GM23248 (cell line): Measurements from ENCODE around the gene IL31RA. TPM values are rescaled to one million over a fixed set of nuclear protein-coding genes. Genes with fewer than 3 reads are reported as not detected.
A peak's percentile ranks its signal among the peaks of the same experiment; 100 is the strongest.

Experiments used
- DNase-seq: peaks from one replicate; pipeline ENCODE4 v3.0.0-alpha.2; 2015
- H2AFZ ChIP-seq: fragments of 200-600 bp; sonication (generic); 2 replicates; pipeline ENCODE4 v1.6.1; 2016; ENCODE audit warnings: antibody characterized with exemption
- H3F3A ChIP-seq: fragments of 200-600 bp; sonication (generic); 2 replicates; pipeline ENCODE4 v1.6.1; 2016; ENCODE audit warnings: mild to moderate bottlenecking, antibody characterized with exemption, mixed run types; ENCODE audit not compliant: insufficient read depth
- H3K27ac ChIP-seq: fragments of 200-600 bp; sonication (generic); 2 replicates; pipeline ENCODE4 v1.5.1; 2016; ENCODE audit warnings: mild to moderate bottlenecking
- H3K27me3 ChIP-seq: fragments of 200-600 bp; sonication (generic); replicated peaks from 2 replicates; pipeline ENCODE4 v1.6.1; 2016; ENCODE audit warnings: mild to moderate bottlenecking; ENCODE audit not compliant: insufficient read depth
- H3K36me3 ChIP-seq: fragments of 200-600 bp; sonication (generic); 2 replicates; pipeline ENCODE4 v1.6.1; 2016; ENCODE audit warnings: low read depth, mild to moderate bottlenecking
- H3K4me1 ChIP-seq: fragments of 200-600 bp; sonication (generic); 2 replicates; pipeline ENCODE4 v1.6.1; 2016; ENCODE audit warnings: mild to moderate bottlenecking; ENCODE audit not compliant: insufficient read depth
- H3K4me2 ChIP-seq: fragments of 200-600 bp; sonication (generic); one replicate; pipeline ENCODE4 v1.6.1; 2016; ENCODE audit warnings: mild to moderate bottlenecking; ENCODE audit not compliant: unreplicated experiment
- H3K4me3 ChIP-seq: fragments of 200-600 bp; sonication (generic); 2 replicates; pipeline ENCODE4 v1.5.1; 2016; ENCODE audit warnings: mild to moderate bottlenecking
- H3K79me2 ChIP-seq: fragments of 200-600 bp; sonication (generic); 2 replicates; pipeline ENCODE4 v1.6.1; 2016; ENCODE audit warnings: mild to moderate bottlenecking; ENCODE audit not compliant: insufficient read depth
- H3K9ac ChIP-seq: fragments of 200-600 bp; sonication (generic); 2 replicates; pipeline ENCODE4 v1.6.1; 2016; ENCODE audit warnings: mild to moderate bottlenecking
- H3K9me2 ChIP-seq: fragments of 200-600 bp; sonication (generic); 2 replicates; pipeline ENCODE4 v1.6.1; 2016; ENCODE audit warnings: mixed run types, mild to moderate bottlenecking, moderate library complexity; ENCODE audit not compliant: insufficient read depth
- H3K9me3 ChIP-seq: fragments of 200-600 bp; sonication (generic); one replicate; pipeline ENCODE4 v1.6.1; 2017; ENCODE audit warnings: low read depth
- H4K20me1 ChIP-seq: fragments of 200-600 bp; sonication (generic); 2 replicates; pipeline ENCODE4 v1.6.0; 2016; ENCODE audit not compliant: insufficient read depth
- EZH2 ChIP-seq: fragments of 200-600 bp; sonication (generic); IDR thresholded peaks from 2 replicates; pipeline ENCODE4 v1.6.1; 2018; ENCODE audit warnings: antibody characterized with exemption, mild to moderate bottlenecking; ENCODE audit not compliant: insufficient read depth, poor library complexity, severe bottlenecking
- EZH2phosphoT487 ChIP-seq: fragments of 200-600 bp; sonication (generic); IDR thresholded peaks from 2 replicates; pipeline ENCODE4 v1.6.1; 2018; ENCODE audit warnings: antibody characterized with exemption, moderate library complexity, mild to moderate bottlenecking, low read depth; ENCODE audit not compliant: insufficient read depth
- WGBS, 2 experiments: methylation state at CpG; one replicate each; pipeline ENCODE4 v1.1.6; 2015 to 2017; ENCODE audit warnings: low lambda C conversion rate in 2 of 2, low coverage in 1 of 2; ENCODE audit errors: missing lambda C conversion rate in 2 of 2; 5-methylcytosine and 5-hydroxymethylcytosine counted together
- in situ Hi-C: fragments of 300-500 bp; cut with MboI; formaldehyde crosslinking; loops from 2 replicates; pipeline ENCODE4 v1.15.0; 2020
- polyA plus RNA-seq: library from polyadenylated mRNA; unstranded; fragments of >200 nt; fragmentation: Nextera tagmentation; extraction: Ambion mirVana; gene quantifications from 2 replicates; pipeline ENCODE4 v1.2.1, GENCODE V29; 2016
- total RNA-seq: library from RNA; depleted of rRNA; stranded (reverse); fragments of >200 nt; shearing (Covaris generic); gene quantifications from 2 replicates; pipeline ENCODE4 v1.2.3, GENCODE V29; 2014

Gene IL31RA
- total and polyA plus RNA-seq, 2 experiments from 2014 or later = 0.08 TPM; not detected in 1

- 75 to 76% methylated on average over 3 of the region's 3 CpGs for WGBS, 2 experiments
- H2AFZ ChIP-seq = no peak overlapping the region
- H3F3A ChIP-seq = no peaks in the 10 kb centered on the region
- no peaks in the 10 kb centered on the region for H3K79me2 ChIP-seq
- H3K9me2 ChIP-seq = no peaks in the 10 kb centered on the region
- no peaks in the 10 kb centered on the region for H3K4me1 ChIP-seq
- no peaks in the 10 kb centered on the region for H3K36me3 ChIP-seq
- no peak overlapping the region for H3K27ac ChIP-seq
- TF ChIP-seq EZH2phosphoT487 (no peak), EZH2 (no peak)
- in situ Hi-C loops = no loop called here
- peaks cover 5% of the 10 kb centered on the region; the same call in 1 of the 2 replicates for H3K27me3 ChIP-seq
- no peak overlapping the region for H3K4me2 ChIP-seq
- no peak overlapping the region for H3K4me3 ChIP-seq
- H3K9me3 ChIP-seq = no peaks in the 10 kb centered on the region
- H3K9ac ChIP-seq = no peak overlapping the region
- no peaks in the 10 kb centered on the region for H4K20me1 ChIP-seq
- DNase-seq = no peak
Measured at GRCh38 chr5:55829956-55830355, 21.2 kb upstream of the IL31RA start.

DNA sequence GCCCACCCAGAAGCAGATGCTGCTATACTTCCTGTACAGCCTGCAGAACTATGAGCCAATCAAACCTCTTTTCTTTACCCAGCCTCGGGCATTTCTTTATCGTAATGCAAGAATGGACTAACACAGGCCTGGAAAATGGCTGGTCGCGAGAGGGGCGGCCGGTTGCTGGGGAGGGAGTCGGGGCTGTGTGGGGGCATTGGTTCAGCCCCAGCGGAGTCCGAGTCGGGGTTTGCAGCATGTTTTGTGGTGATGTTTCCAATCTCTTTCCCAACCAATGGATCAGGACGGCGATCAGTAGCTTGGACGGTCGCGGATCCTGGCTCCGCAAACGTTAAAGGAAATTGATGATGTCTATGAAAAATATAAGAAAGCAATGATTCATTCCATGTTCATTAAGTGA lies 18.7 kb upstream of the IL31RA start:
- no peak overlapping the region for H2AFZ ChIP-seq
- DNase-seq = no peak
- in situ Hi-C loops = no loop called here
- H3F3A ChIP-seq = no peaks in the 10 kb centered on the region
- H3K4me1 ChIP-seq = no peaks in the 10 kb centered on the region
- H3K9ac ChIP-seq = no peak overlapping the region
- TF ChIP-seq EZH2 (no peak), EZH2phosphoT487 (no peak)
- no peak overlapping the region for H3K4me3 ChIP-seq
- 91 to 93% methylated on average over 14 to 17 of the region's 17 CpGs for WGBS, 2 experiments
- H3K9me2 ChIP-seq = no peaks in the 10 kb centered on the region
- H3K79me2 ChIP-seq = no peaks in the 10 kb centered on the region
- H3K9me3 ChIP-seq = no peaks in the 10 kb centered on the region
- H4K20me1 ChIP-seq = no peaks in the 10 kb centered on the region
- no peak overlapping the region for H3K4me2 ChIP-seq
- no peaks in the 10 kb centered on the region for H3K36me3 ChIP-seq
- H3K27me3 ChIP-seq = no peaks in the 10 kb centered on the region
- H3K27ac ChIP-seq = no peak overlapping the region

GRCh38 chr5:55836191-55836590 lies 15.0 kb upstream of the IL31RA start:
- Histone ChIP-seq H3K9me3 (no peaks in the 10 kb centered on the region), H3K9me2 (no peaks in the 10 kb centered on the region), H3K27ac (no peak overlapping the region), H3K27me3 (no peaks in the 10 kb centered on the region), H3K4me1 (no peaks in the 10 kb centered on the region), H3F3A (no peaks in the 10 kb centered on the region), H3K79me2 (no peaks in the 10 kb centered on the region), H3K4me3 (no peak overlapping the region), H2AFZ (no peak overlapping the region), H3K36me3 (no peaks in the 10 kb centered on the region), H4K20me1 (no peaks in the 10 kb centered on the region), H3K9ac (no peak overlapping the region), H3K4me2 (no peak overlapping the region)
- in situ Hi-C loops = no loop called here
- WGBS, 2 experiments = 58 to 83% methylated on average over 1 of the region's 1 CpG
- DNase-seq = no peak
- TF ChIP-seq EZH2phosphoT487 (no peak), EZH2 (no peak)

GRCh38 chr5:55841976-55842375 lies 9.2 kb upstream of the IL31RA start:
- Histone ChIP-seq H3K4me3 (no peak overlapping the region), H4K20me1 (no peaks in the 10 kb centered on the region), H3K4me2 (no peak overlapping the region), H3K36me3 (no peaks in the 10 kb centered on the region), H3K9me3 (no peaks in the 10 kb centered on the region), H3K9ac (no peak overlapping the region), H3K79me2 (no peaks in the 10 kb centered on the region), H3K27me3 (no peaks in the 10 kb centered on the region), H3K4me1 (no peaks in the 10 kb centered on the region), H3K27ac (no peak overlapping the region), H2AFZ (no peak overlapping the region), H3K9me2 (no peaks in the 10 kb centered on the region), H3F3A (no peaks in the 10 kb centered on the region)
- in situ Hi-C loops = no loop called here
- WGBS, 2 experiments = 43 to 53% methylated on average over 2 of the region's 2 CpGs
- DNase-seq = no peak
- TF ChIP-seq EZH2phosphoT487 (no peak), EZH2 (no peak)

DNA sequence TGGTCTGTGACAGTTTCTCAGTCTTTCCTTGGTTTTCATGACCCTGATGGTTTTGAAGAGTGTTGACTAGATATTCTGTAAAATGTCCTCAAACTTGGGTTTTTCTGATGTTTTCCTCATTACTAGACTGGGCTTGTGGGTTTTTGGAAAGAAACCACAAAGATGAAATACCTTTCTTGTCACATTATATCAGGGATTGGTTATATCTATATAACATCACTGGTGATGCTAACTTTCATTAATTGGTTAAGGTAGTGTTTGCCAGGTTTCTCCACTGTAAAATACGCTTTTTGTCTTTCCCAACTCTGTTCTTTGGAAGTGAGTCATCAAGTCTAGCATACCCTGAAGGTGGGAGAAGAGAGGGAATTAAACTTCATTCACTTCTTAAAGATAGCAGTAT lies 3.3 kb upstream of the IL31RA start:
- Histone ChIP-seq H3K27me3 (no peaks in the 10 kb centered on the region), H3K9me2 (peaks cover 4% of the 10 kb centered on the region; the same call in 1 of the 2 replicates), H3K9me3 (no peaks in the 10 kb centered on the region), H3K4me1 (peaks cover 14% of the 10 kb centered on the region), H3K9ac (no peak overlapping the region), H3F3A (peaks cover 16% of the 10 kb centered on the region), H4K20me1 (no peaks in the 10 kb centered on the region), H3K27ac (no peak overlapping the region), H3K4me3 (no peak overlapping the region), H3K4me2 (no peak overlapping the region), H3K36me3 (no peaks in the 10 kb centered on the region), H3K79me2 (no peaks in the 10 kb centered on the region), H2AFZ (no peak overlapping the region)
- peak; percentile 8 for DNase-seq
- WGBS, 2 experiments = 73 to 87% methylated on average over 1 of the region's 1 CpG
- TF ChIP-seq EZH2phosphoT487 (no peak), EZH2 (no peak)
- in situ Hi-C loops = no loop called here
